GM12878 (cell line): ENCODE measurements around the gene SLC12A9. TPM values are rescaled to one million over a fixed set of nuclear protein-coding genes. Genes with fewer than 3 reads are reported as not detected.

ENCODE experiments used
- ATAC-seq: fragments of 200-7000 bp; cut with Tn5 transposase; 3 replicates; pipeline ENCODE4 v1.9.1; 2020; ENCODE audit warnings: mild to moderate bottlenecking, moderate library complexity
- BruUV-seq: library from RNA; stranded (reverse); fragments of 400-500 nt; replicated peaks from 2 replicates; lab custom pipeline; 2021; lab: Mats Ljungman, UMichigan
- CTCF ChIA-PET: fragments of 300-600 bp; sonication (Branson Sonifier 250); formaldehyde crosslinking; extraction: SDS; loops from one replicate; lab custom pipeline; 2021; ENCODE audit warnings: inconsistent platforms; lab: Yijun Ruan, JAX
- POLR2A ChIA-PET: fragments of 350-600 bp; formaldehyde crosslinking; extraction: SDS; loops from one replicate; lab custom pipeline; 2021; ENCODE audit warnings: inconsistent platforms; lab: Charles Lee
- RAD21 ChIA-PET: fragments of 300-600 bp; sonication (Branson Sonifier 250); formaldehyde crosslinking; loops from one replicate; lab custom pipeline; 2023; ENCODE audit warnings: antibody characterized with exemption; ENCODE audit not compliant: unreplicated experiment; lab: Charles Lee
- SMC1A ChIA-PET: fragments of 300-600 bp; sonication (Branson Sonifier 250); formaldehyde crosslinking; loops from one replicate; lab custom pipeline; 2023; ENCODE audit not compliant: unreplicated experiment, uncharacterized antibody; lab: Charles Lee
- DNase-seq: peaks from one replicate; pipeline ENCODE4 v3.0.0-alpha.2; 2011; ENCODE audit warnings: low read depth, low spot score
- FAIRE-seq: peaks from 3 replicates; lab custom pipeline; 2011; peaks lifted over from hg19 to GRCh38; lab: Jason Lieb, UNC
- H2AFZ ChIP-seq: 2 replicates; pipeline ENCODE4 v1.6.0; 2011; ENCODE audit warnings: low read depth, low read length, control low read depth; ENCODE audit not compliant: control insufficient read depth
- H3K27ac ChIP-seq: 2 replicates; pipeline ENCODE4 v1.5.1; 2011; ENCODE audit warnings: control low read depth; ENCODE audit not compliant: control insufficient read depth, insufficient read depth
- H3K27me3 ChIP-seq, 2 experiments: replicated peaks in 1 of 2; 2 replicates each; pipeline versions ENCODE4 v1.6.0 to v1.6.1; 2011; ENCODE audit warnings: low read length in 1 of 2; ENCODE audit not compliant: control insufficient read depth in 2 of 2, insufficient read depth in 2 of 2
- H3K36me3 ChIP-seq, 2 experiments: 2 replicates each; pipeline ENCODE4 v1.5.1; 2011; ENCODE audit warnings: low read length in 1 of 2; ENCODE audit not compliant: control insufficient read depth in 2 of 2, insufficient read depth in 2 of 2
- H3K4me1 ChIP-seq: 2 replicates; pipeline ENCODE4 v1.6.1; 2011; ENCODE audit warnings: mild to moderate bottlenecking, low read length, moderate library complexity, mixed read lengths; ENCODE audit not compliant: control insufficient read depth, insufficient read depth
- H3K4me2 ChIP-seq: 2 replicates; pipeline ENCODE4 v1.6.0; 2011; ENCODE audit warnings: control low read depth; ENCODE audit not compliant: control insufficient read depth, insufficient read depth
- H3K4me3 ChIP-seq: fragments of 200-600 bp; sonication (generic); 2 replicates; pipeline ENCODE4 v1.5.1; 2016
- H3K79me2 ChIP-seq: 2 replicates; pipeline ENCODE4 v1.6.0; 2011; ENCODE audit warnings: low read length; ENCODE audit not compliant: control insufficient read depth, insufficient read depth
- H3K9ac ChIP-seq: 2 replicates; pipeline ENCODE4 v1.8.0; 2011; ENCODE audit warnings: low read length, control low read depth, mixed read lengths; ENCODE audit not compliant: control insufficient read depth, insufficient read depth
- H3K9me3 ChIP-seq: replicated peaks from 3 replicates; pipeline ENCODE4 v1.5.1; 2011; ENCODE audit warnings: mild to moderate bottlenecking, low read length; ENCODE audit not compliant: control insufficient read depth, insufficient read depth
- H4K20me1 ChIP-seq: 2 replicates; pipeline ENCODE4 v1.6.0; 2011; ENCODE audit not compliant: control insufficient read depth, insufficient read depth
- ATF7 ChIP-seq: fragments of 450-650 bp; IDR thresholded peaks from 2 replicates; pipeline ENCODE4 v1.6.1; 2016; ENCODE audit warnings: low read depth, mild to moderate bottlenecking
- BMI1 ChIP-seq: fragments of 450-650 bp; IDR thresholded peaks from 2 replicates; pipeline ENCODE4 v1.6.1; 2016; ENCODE audit warnings: mild to moderate bottlenecking, moderate library complexity, borderline replicate concordance
- CHD2 ChIP-seq: IDR thresholded peaks from 2 replicates; pipeline ENCODE4 v1.6.1; 2011; ENCODE audit warnings: low read depth, low read length, improper control_type of control experiment, borderline replicate concordance
- CREM ChIP-seq: IDR thresholded peaks from 2 replicates; pipeline ENCODE4 v1.6.1; 2014; ENCODE audit warnings: antibody characterized with exemption, low read depth
- IKZF1 ChIP-seq: fragments of 450-650 bp; conservative IDR thresholded peaks from 2 replicates; pipeline ENCODE4 v1.6.1; 2017; ENCODE audit warnings: antibody characterized with exemption, mild to moderate bottlenecking
- POLR2A ChIP-seq: IDR thresholded peaks from 2 replicates; pipeline ENCODE4 v1.6.1; 2011; ENCODE audit warnings: low read depth, mild to moderate bottlenecking, low read length
- RAD51 ChIP-seq: fragments of 450-650 bp; IDR thresholded peaks from 2 replicates; pipeline ENCODE4 v1.6.1; 2016; ENCODE audit warnings: moderate library complexity, mild to moderate bottlenecking, inconsistent platforms
- USF2 ChIP-seq: IDR thresholded peaks from 2 replicates; pipeline ENCODE4 v1.6.1; 2011; ENCODE audit warnings: low read depth, low read length, improper control_type of control experiment, borderline replicate concordance
- ZBTB4 ChIP-seq: fragments of 450-650 bp; formaldehyde crosslinking; IDR thresholded peaks from 2 replicates; pipeline ENCODE4 v1.4.0; 2022; ENCODE audit warnings: mild to moderate bottlenecking, moderate library complexity
- ZZZ3 ChIP-seq: IDR thresholded peaks from 2 replicates; pipeline ENCODE4 v1.6.1; 2011; ENCODE audit warnings: low read depth; ENCODE audit not compliant: control insufficient read depth, insufficient read length
- WGBS: methylation state at CpG from one replicate; pipeline ENCODE4 v1.1.6; 2016; ENCODE audit warnings: low lambda C conversion rate; ENCODE audit not compliant: insufficient replicate concordance, insufficient coverage; ENCODE audit errors: missing lambda C conversion rate; 5-methylcytosine and 5-hydroxymethylcytosine counted together
- in situ Hi-C: fragments of 300-500 bp; cut with MboI; formaldehyde crosslinking; loops from 9 replicates; pipeline ENCODE4 v1.14.3; 2018; ENCODE audit warnings: mixed read lengths
- intact Hi-C: fragments of 100-400 bp; cut with micrococcal nuclease; formaldehyde crosslinking; loops from one replicate; pipeline ENCODE4 v1.14.2; 2022; ENCODE audit not compliant: unreplicated experiment
- polyA plus RNA-seq, 11 experiments: library from polyadenylated mRNA; depleted of rRNA in 4 of 11; unstranded in 6 of 11; stranded (reverse) in 5 of 11; fragments of >200 nt; fragmentation: Nextera tagmentation in 4 of 11; fragmentation: Illumina TruSeq in 1 of 11; extraction: Ambion mirVana in 4 of 11; extraction: Trizol in 1 of 11; gene quantifications; 1 replicate in 1 of 11; 2 replicates in 10 of 11; pipeline versions ENCODE4 v1.2.1 to v1.2.3, GENCODE V29; 2011 to 2016; ENCODE audit warnings: inconsistent platforms in 2 of 11, missing spikeins in 2 of 11, low read depth in 1 of 11
- total RNA-seq, 4 experiments: library from RNA; depleted of rRNA in 3 of 4; stranded (reverse); fragments of >200 nt in 3 of 4; fragmentation: Illumina TruSeq in 1 of 4; extraction: Trizol in 1 of 4; gene quantifications; 2 replicates each; pipeline versions ENCODE4 v1.2.1 to v1.2.3, GENCODE V29; 2013 to 2021

The SLC12A9 gene
- total and polyA plus RNA-seq, 10 of the 15 experiments (the other 5 are each of a cell fraction or from before 2014, with no cell fraction given): 0.24 to 18.5 (median 9.4) TPM

- Histone ChIP-seq H4K20me1 (no peaks in the 10 kb centered on the region), H3K4me2 (peak overlapping the region; percentile 72), H3K9me3 (no peaks in the 10 kb centered on the region)
- DNase-seq: no peak
- RAD21 ChIA-PET: interaction anchor here (0.9 to 1.3 kb wide), 2 partner anchors 10 to 23 kb away, joined by 3 read pairs; partner anchors contain the start of gene UFSP1
- WGBS: 33% methylated on average over 5 of the region's 5 CpGs
- BruUV-seq: no TSS peak
- TF ChIP-seq POLR2A: peak; percentile 20; the same call in 1 of the 2 replicates
- no peak for TF ChIP-seq BMI1
- TF ChIP-seq, all 136 proteins: peak for 1
- Histone ChIP-seq H2AFZ (peak overlapping the region; percentile 35; the same call in 1 of the 2 replicates), H3K4me3 (peak overlapping the region; percentile 94; the same call in 1 of the 2 replicates), H3K27me3 (no peaks in the 10 kb centered on the region), H3K4me1 (peaks cover 4% of the 10 kb centered on the region), H3K27ac (peak overlapping the region; percentile 92), H3K9ac (peak overlapping the region; percentile 95), H3K79me2 (peaks cover 22% of the 10 kb centered on the region), H3K36me3 (peaks cover 0 to 2% of the 10 kb centered on the region in 2 experiments; a peak in 3 of 4 replicates)
- intact Hi-C loops: no loop called here
- SMC1A ChIA-PET: interaction anchor here (1.0 kb wide), 1 partner anchor 8 kb away, joined by 3 read pairs; the partner anchor contains the start of gene SRRT
- CTCF ChIA-PET: interaction anchor here (1.1 to 1.3 kb wide), 2 partner anchors 14 to 66 kb away, joined by 3 read pairs; partner anchors contain the start of gene SLC12A9
- in situ Hi-C loops: no loop called here
- no peak for FAIRE-seq
- no peak for ATAC-seq
- POLR2A ChIA-PET: interaction anchor here (0.7 to 0.8 kb wide), 3 partner anchors 23 to 260 kb away, joined by 3 to 4 read pairs (median 3); partner anchors contain the start of genes MOSPD3, SERPINE1 and UFSP1
Measured at GRCh38 chr7:100866729-100867039, 14.2 kb downstream of the SLC12A9 start.

GRCh38 chr7:100867040-100867775, 14.7 kb downstream of the SLC12A9 start, which contains the start of gene TRIP6:
Gene TRIP6, plus strand, starts transcription at chr7:100867387. Its CDS starts 111 bp downstream, at chr7:100867498.
- H3K27me3 ChIP-seq: no peaks in the 10 kb centered on the region
- peak within 1 kb of the TSS; percentile 72 for H3K4me2 ChIP-seq
- H2AFZ ChIP-seq: peak within 1 kb of the TSS; percentile 35
- BruUV-seq: TSS peak; percentile 86
- no peaks in the 10 kb centered on the region for H3K9me3 ChIP-seq
- H3K9ac ChIP-seq: peak within 1 kb of the TSS; percentile 95
- ATAC-seq: peak; percentile 81
- H4K20me1 ChIP-seq: no peaks in the 10 kb centered on the region
- FAIRE-seq: no peak
- RAD21 ChIA-PET: interaction anchor here (0.9 to 1.3 kb wide), 2 partner anchors 9 to 23 kb away, joined by 3 read pairs; partner anchors contain the start of gene UFSP1
- peak within 1 kb of the TSS; percentile 92 for H3K27ac ChIP-seq
- H3K36me3 ChIP-seq: peaks cover 0 to 2% of the 10 kb centered on the region in 2 experiments; a peak in 3 of 4 replicates
- CTCF ChIA-PET: interaction anchor here (1.1 to 1.3 kb wide), 2 partner anchors 15 to 66 kb away, joined by 3 read pairs; partner anchors contain the start of gene SLC12A9
- peak within 1 kb of the TSS; percentile 94 for H3K4me3 ChIP-seq
- peaks cover 22% of the 10 kb centered on the region for H3K79me2 ChIP-seq
- peaks cover 4% of the 10 kb centered on the region for H3K4me1 ChIP-seq
- SMC1A ChIA-PET: interaction anchor here (1.0 kb wide), 1 partner anchor 8 kb away, joined by 3 read pairs; the partner anchor contains the start of gene SRRT
- POLR2A ChIA-PET: interaction anchor here (0.6 to 0.8 kb wide), 4 partner anchors 23 to 259 kb away, joined by 3 to 4 read pairs (median 3); partner anchors contain the start of genes MOSPD3, SERPINE1 and UFSP1
- in situ Hi-C loops (no loop called here), intact Hi-C loops (no loop called here)
- no peak for DNase-seq
- 3% methylated on average over 38 of the region's 42 CpGs for WGBS
- peak; percentile 83 for TF ChIP-seq IKZF1
- peak; percentile 91 for TF ChIP-seq CREM
- 0 out of 2 replicates have a peak, but pooled peaks have one; percentile 59 for TF ChIP-seq ZBTB4 (CRISPR knock-in tag)
- TF ChIP-seq CHD2: 0 out of 2 replicates have a peak, but pooled peaks have one; percentile 44
- peak; percentile 71 for TF ChIP-seq USF2
- TF ChIP-seq ZZZ3: no peak
- peak; percentile 100 for TF ChIP-seq ATF7
- TF ChIP-seq RAD51: peak; percentile 93
